HG03442 (cell line): Measurements from ENCODE around the gene C1QA.

Source experiments
- ATAC-seq: cut with Tn5 transposase; IDR thresholded peaks from one replicate; pipeline ENCODE4 v1.9.1; 2021; ENCODE audit warnings: mild to moderate bottlenecking, moderate library complexity; ENCODE audit not compliant: unreplicated experiment

Gene C1QA, protein sequence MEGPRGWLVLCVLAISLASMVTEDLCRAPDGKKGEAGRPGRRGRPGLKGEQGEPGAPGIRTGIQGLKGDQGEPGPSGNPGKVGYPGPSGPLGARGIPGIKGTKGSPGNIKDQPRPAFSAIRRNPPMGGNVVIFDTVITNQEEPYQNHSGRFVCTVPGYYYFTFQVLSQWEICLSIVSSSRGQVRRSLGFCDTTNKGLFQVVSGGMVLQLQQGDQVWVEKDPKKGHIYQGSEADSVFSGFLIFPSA

DNA sequence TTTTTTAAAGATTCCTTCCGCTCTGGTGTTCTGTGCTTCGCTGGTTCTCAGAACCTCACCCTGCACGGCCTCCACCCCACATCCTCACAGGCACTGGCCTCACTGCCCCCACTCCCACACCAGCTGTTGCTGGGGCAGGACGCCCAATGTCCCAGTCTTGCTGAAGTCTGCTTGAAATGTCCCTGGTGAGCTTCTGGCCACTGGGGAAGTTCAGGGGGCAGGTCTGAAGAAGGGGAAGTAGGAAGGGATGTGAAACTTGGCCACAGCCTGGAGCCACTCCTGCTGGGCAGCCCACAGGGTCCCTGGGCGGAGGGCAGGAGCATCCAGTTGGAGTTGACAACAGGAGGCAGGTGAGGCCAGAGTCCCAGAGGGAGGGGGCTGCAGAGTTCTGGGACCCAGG lies at the start of gene C1QA:
C1QA (plus strand) TSS at position 276 of the 400 bp plus-strand sequence. CDS start 989 bp downstream, outside the sequence.
- no peak for ATAC-seq

DNA sequence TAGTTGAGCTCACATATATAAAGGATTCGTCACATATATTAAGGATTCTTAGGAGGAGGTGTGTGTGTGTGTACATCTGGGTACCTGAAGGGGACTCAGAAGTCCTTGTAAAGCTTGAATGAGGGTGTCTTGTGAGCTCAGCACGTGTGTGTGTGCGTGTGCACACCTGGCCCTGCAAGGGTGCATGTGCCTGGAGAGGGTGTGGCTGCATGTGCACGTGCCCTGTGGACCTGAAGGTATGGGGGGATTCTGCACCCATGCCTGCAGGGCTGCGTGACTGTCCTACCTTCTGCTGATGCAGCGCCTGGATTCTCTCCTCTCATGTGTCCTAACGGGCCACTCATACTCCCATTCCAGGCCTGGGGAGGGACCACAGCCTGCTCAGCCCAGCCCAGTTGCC lies 49.2 kb upstream of the C1QA start:
- ATAC-seq, result no peak

DNA sequence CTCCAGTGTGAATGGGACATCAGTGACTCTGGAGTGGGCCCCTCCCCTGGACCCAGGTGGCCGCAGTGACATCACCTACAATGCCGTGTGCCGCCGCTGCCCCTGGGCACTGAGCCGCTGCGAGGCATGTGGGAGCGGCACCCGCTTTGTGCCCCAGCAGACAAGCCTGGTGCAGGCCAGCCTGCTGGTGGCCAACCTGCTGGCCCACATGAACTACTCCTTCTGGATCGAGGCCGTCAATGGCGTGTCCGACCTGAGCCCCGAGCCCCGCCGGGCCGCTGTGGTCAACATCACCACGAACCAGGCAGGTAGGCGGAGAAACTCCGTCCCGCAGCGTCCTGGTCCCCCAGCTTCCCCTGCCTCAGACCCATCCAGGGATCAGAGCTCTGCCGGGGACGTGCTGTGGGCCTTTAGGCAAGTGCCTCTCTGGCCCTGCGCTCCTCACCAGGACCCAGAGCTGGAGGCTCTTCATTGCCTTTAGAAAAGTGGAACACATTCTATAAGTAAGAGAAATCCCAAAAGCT lies 47.5 kb upstream of the C1QA start:
- no peak for ATAC-seq

DNA sequence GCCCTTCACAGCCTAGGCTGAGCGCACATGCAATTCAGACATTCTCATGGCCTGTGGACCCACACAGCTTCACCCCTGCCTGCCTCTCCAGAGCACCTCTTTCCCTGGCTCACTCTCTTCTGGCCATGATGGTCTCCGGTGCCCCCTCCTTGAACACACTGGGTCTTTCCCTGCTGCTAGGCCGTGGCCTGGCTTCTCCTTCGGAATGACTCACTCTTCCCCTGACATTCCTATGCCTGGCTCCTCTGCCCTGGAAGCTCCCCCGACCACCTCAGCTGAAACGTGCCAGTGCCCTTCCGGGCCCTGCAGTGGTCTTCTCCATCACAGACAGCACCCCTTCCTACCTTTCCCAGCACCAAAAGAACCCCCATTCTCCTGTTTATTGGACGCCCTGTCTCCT lies 44.9 kb upstream of the C1QA start:
- ATAC-seq, result no peak

DNA sequence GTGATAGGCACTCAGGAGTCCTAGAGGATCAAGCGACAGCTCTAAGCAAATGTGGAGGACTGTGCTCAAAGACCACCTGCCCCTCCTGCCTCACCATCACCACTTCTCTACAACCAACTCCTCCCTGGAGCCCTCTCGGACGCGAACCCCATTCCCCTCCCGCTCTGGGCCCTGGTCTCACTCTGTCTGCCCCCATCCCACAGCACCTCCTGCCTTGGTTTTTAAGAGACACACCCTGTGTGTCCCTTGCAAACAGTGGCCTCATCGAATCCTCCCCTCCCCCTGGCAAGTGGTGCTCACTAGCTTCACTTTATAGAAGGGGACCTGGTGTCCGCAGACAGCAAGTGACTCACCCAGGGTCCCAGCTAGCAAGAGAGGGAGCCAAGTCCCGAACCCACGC lies 44.4 kb upstream of the C1QA start:
- ATAC-seq, result no peak

DNA sequence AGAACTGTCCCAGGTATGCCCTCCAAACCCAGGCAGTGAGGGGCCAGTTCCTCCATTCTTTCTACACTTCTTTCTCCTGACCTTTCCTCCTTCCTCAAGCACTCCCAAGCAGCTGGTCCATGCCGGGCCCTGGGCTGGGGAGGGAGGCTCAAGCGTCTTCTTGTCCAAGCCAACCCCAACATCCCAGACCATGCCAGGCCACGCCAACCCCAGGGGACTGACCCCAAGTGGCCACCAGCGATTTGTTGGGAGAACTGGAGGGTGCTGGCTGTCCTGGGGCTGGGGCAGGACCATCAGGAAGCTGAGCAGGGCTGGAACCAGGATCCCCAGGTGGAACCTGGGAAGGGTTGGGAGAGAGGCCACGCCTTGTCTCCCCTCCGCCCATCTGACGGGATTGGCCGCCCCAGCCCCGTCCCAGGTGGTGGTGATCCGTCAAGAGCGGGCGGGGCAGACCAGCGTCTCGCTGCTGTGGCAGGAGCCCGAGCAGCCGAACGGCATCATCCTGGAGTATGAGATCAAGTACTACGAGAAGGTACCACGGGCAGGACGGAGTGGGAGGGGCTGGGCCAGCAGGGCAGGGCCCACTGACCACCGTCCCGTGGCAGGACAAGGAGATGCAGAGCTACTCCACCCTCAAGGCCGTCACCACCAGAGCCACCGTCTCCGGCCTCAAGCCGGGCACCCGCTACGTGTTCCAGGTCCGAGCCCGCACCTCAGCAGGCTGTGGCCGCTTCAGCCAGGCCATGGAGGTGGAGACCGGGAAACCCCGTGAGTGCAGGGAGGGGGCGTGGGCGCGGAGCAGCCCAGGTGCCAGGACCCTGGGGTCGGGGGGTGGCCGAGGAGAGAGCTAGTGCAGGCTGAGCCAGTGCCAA lies 43.3 kb upstream of the C1QA start:
- no peak for ATAC-seq

DNA sequence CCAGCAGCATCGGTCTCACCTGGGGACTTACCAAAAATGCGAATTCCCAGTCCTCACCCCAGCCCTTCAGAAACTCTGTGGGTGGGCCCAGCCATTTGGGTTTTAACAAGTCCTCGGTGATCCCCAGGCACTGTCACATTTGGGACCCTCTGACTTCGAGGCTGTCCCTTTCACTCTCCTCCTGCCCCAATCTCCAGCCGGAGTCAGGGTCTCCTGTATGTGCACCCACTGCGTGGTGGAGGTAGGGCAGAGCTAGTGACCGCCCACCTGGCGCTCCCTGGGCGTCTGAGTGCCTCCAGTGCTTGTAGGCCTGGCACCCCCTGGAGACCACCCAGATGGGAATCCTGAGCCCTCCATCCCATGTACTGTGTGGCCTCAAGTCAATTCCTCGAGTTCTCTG lies 42.0 kb upstream of the C1QA start:
- ATAC-seq, result no peak

DNA sequence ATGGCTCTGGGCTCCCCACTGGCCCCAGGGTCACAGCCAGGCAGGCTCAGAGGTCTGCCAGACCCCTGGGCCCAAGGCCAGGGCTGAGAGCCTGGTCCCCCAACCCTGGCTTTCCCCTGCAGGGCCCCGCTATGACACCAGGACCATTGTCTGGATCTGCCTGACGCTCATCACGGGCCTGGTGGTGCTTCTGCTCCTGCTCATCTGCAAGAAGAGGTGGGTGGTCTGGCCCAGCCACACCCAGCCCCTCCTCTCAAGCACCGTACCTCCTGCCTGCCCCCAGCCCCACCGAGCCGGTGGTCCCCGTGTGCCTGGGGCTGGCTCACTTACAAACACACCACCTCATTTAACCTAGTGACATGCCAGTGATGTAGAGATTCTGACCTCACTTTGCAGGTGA lies 41.3 kb upstream of the C1QA start:
- no peak for ATAC-seq

DNA sequence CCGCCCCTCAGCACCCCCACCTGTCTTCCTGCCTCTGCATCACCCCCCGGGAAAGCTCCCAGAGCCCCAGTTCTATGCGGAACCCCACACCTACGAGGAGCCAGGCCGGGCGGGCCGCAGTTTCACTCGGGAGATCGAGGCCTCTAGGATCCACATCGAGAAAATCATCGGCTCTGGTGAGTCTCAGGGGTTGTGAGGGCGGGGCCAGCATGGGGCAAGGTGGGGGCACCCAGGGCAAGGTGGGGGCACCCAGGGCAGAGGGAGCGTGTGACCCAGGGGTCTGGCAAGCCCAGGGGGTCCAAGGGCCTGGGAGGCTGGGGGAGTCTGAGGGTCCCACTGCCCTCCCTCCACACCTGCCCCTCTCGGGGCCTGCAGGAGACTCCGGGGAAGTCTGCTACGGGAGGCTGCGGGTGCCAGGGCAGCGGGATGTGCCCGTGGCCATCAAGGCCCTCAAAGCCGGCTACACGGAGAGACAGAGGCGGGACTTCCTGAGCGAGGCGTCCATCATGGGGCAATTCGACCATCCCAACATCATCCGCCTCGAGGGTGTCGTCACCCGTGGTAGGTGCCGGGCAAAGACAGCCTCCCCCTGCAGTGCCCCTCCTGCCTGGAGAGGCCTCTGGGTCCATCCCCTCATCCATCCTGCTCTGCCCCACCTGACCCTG lies 39.0 kb upstream of the C1QA start:
- no peak for ATAC-seq

DNA sequence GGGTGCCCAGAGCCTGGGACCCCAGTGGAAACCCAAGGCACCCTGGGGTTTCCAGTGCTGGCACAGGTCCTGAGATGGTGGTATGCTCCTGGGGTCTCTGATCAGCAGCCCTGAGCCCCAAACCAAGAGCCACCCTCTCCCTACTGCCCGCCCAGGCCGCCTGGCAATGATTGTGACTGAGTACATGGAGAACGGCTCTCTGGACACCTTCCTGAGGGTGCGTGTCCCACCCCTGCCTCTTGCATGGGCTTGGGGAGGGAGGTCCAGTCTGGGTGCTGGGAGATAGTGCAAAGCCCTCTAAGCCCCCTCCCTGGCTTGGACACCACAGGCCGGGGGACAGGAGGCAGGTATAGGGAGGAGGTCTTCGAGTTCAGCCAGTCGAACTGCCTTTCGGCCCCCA lies 38.4 kb upstream of the C1QA start:
- no peak for ATAC-seq

DNA sequence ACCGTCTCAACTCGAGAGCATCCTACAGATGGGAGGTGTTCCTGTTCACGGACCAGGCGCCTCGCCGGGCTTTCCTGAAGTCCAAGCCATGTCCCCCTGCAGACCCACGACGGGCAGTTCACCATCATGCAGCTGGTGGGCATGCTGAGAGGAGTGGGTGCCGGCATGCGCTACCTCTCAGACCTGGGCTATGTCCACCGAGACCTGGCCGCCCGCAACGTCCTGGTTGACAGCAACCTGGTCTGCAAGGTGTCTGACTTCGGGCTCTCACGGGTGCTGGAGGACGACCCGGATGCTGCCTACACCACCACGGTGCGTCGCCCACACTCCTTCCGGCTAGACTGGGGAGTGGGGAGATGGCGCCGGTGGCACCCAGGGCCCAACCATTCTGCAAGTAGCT lies 37.7 kb upstream of the C1QA start:
- ATAC-seq, result no peak

DNA sequence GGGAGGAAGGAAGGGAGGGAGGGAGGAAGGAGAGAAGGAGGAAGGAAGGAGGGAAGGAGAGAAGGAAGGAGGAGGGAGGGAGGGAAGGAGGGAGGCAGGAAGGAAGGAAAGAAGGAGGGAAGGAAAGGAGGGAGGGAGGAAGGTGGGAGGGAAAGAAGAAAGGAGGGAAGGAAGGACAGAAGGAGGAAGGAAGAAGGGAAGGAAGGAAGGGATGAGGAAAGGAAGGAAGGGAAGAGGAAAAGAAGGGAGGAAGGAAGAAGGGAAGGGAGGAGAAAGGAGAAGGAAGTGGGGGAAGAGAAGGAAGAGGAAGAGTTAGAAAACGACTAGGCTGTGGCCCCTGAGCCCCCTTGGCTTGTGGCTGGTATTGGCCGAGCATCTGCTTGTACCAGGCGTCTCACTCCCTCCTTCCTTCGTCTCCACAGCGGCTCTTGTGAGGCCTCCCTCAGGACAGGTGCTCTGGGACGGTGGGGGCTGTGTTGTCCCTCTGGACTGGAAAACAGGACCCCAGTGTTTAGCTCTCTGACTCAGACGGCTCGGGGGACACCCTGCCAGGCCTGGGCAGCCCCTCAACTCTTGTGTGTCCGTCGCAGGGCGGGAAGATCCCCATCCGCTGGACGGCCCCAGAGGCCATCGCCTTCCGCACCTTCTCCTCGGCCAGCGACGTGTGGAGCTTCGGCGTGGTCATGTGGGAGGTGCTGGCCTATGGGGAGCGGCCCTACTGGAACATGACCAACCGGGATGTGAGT lies 36.2 kb upstream of the C1QA start:
- no peak for ATAC-seq

DNA sequence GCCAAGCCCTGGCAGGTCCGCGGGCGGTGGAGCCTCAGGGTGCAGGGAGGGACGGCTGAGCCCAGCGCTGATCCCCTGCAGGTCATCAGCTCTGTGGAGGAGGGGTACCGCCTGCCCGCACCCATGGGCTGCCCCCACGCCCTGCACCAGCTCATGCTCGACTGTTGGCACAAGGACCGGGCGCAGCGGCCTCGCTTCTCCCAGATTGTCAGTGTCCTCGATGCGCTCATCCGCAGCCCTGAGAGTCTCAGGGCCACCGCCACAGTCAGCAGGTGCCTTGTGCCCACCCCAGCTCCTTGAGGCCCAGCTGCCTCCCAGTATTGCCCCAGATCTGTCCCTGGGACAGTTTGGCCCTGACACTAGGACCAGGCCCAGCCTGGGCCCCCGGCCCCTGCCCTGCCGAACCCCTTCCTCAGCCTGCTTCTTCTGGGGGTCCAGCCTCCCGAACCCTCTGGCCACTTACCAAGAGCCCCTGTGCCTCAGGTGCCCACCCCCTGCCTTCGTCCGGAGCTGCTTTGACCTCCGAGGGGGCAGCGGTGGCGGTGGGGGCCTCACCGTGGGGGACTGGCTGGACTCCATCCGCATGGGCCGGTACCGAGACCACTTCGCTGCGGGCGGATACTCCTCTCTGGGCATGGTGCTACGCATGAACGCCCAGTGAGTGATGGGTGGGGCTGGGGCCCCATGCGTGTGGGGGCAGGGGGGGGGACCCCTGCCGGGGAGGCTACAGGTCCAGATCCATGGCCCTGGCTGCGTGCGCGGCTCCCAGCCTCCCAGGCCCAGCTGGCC lies 35.4 kb upstream of the C1QA start:
- ATAC-seq, result no peak

DNA sequence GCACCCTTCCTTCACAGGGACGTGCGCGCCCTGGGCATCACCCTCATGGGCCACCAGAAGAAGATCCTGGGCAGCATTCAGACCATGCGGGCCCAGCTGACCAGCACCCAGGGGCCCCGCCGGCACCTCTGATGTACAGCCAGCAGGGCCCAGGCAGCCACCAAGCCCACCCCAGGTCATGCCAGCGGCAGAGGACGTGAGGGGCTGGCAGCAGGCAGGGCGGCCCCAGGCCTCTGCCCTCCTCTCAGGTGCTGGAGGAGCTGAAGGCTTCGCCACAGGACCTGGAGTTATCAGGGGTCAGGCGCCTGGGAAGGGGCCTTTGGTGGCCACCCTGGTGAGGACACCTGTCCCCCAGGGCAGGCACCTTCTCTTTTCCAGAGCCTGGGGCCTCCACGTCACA lies 34.8 kb upstream of the C1QA start:
- ATAC-seq, result no peak

DNA sequence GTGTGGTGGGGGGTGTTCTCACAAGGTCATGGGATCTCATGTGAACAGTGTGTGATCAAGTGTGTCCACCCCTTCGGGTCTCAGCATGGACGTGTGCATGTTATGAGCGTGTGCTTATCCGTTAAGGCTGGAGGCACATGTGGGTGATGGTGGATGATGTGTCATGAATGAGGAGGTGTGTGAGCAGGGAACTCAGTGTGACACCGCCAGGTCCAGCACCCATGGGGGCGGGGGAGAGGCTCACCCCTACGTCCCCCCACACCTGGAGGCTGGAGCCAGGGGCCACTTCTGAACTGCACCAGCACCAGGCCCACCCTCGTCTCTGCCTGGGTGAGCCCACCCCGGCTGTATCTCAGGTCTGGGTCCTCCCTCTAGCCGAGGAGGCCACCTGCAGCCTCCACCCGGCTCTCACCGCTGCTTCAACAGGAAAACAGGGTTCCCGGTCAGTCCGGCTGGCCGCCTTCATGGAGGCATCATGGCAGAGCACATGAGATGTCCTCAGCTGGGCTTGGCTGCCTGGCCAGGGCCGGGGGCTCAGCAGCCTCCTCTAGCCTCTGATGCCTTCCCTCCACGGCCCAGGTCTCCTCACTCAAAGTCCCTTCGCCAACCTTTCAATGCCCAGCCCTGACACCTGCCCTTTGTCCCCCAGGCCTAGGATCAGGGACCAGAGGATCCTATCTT lies 34.2 kb upstream of the C1QA start:
- ATAC-seq, result no peak

DNA sequence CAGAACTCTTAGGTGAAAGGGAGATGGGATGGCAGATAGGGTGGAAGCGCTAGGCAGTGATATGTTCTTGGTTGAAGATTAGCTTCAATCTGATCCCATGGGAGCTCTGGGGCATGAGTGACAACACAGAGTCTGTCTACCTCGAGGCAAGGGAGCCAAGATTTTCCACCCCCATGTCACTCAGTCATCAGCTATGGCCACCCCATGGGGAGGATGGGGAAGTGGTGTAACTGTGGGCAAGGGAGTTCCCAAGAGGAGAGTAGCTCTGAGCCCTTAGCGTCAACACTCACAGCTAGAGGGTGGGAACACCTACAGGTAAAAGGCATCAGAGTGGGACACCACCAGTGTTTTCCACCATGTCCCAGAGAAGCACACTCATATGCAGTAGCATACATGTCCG lies 30.3 kb upstream of the C1QA start:
- ATAC-seq, result no peak

DNA sequence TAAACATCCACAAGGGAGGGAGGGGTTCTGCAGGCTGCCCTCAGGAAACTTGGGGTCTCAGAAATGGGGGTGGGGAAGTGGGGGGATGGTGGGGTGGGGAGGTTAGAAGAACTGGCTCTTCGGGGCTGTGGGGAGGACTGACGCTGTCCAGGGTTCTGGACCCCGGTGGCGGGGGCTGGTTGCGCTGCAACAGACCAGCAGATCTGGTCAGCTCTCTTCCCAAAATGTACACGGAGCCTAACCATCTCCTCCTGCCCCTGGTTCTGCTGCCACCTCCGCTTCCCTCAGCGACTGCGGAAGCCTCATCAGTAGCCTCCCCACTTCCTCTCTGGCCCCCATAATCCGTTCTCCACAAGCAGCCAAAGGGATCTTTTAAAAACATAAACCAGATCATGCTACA lies 29.3 kb upstream of the C1QA start:
- ATAC-seq, result no peak

DNA sequence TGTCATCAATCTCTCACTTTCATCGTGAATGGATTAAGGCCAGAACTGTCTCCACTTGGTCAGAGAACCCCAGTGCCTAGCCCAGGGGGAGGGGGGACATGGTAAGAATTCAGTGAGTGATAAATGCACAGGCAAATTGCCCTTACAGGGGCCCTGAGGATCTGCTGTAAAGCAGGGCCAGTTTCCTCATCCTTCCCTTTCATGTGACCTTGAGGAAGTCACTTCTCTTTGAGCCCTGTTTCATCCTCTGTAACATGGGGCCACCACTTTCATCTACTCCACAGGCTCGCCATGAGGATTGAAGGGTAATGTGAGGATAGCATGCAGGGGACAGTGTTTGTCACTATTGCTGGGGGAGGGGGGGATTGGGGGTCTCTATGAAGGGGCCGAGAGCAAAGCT lies 28.1 kb upstream of the C1QA start:
- ATAC-seq, result no peak

DNA sequence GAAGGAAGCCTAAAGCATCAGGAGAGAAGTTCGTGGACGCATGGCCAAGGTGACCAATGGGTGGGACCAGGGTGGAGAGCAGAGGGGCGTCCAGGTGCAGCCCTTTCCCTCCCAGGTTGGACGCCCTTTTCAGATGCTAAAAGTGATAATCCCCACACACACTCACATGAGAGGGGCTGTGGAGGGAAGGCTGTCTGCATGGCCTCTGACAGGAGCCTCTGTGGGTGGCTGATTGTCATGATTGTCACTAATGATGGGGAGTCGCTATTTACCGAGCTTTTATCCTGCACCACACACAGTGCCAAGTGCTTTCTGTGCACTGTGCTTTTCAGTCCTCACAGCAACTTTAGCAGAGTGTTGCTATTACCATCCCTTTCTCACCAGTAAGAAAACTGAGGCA lies 27.1 kb upstream of the C1QA start:
- no peak for ATAC-seq

DNA sequence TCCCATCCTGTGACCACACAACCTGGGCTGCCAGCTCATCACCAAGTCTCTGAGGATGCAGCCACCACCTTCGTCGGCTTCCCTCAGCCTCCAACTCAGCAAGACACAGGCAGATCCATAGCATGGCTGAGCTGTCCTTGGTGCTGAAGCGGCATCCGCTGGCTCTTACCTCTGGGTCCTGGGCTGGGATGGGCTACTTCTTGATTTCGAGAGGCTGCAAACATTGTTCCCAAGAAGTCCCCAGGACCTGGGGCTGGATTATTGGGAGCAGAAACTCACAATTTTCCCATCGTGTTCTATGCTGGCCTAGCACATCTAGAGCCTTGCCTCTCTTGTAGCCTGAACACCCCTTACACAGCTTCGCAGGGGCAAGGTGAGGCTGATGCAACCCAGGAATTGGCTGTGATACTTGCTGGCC lies 24.9 kb upstream of the C1QA start:
- no peak for ATAC-seq
